Endothelial cell of umbilical vein (primary cell): ENCODE data around the gene WIZ. TPM values are rescaled to one million over a fixed set of nuclear protein-coding genes. Genes with fewer than 3 reads are reported as not detected.

Source experiments
- BruUV-seq: library from RNA; stranded (reverse); fragments of 400-500 nt; replicated peaks from 2 replicates; lab custom pipeline; 2021; lab: Mats Ljungman, UMichigan
- CTCF ChIA-PET: fragments of 300-600, 350-600 bp; sonication (Branson Sonifier 250); formaldehyde crosslinking; loops from one replicate; lab custom pipeline; 2021; ENCODE audit warnings: antibody characterized with exemption, inconsistent platforms; lab: Charles Lee
- POLR2A ChIA-PET: fragments of 300-600, 350-600 bp; sonication (Branson Sonifier 250); formaldehyde crosslinking; loops from one replicate; lab custom pipeline; 2021; ENCODE audit warnings: antibody characterized with exemption, inconsistent platforms; lab: Charles Lee
- DNase-seq: peaks from one replicate; pipeline ENCODE4 v3.0.0-alpha.2; 2011; ENCODE audit warnings: low read depth, low spot score
- FAIRE-seq: peaks from 2 replicates; lab custom pipeline; 2011; peaks lifted over from hg19 to GRCh38; lab: Jason Lieb, UNC
- H2AFZ ChIP-seq: 2 replicates; pipeline ENCODE4 v1.6.0; 2012; ENCODE audit warnings: low read depth, low read length, control low read depth, inconsistent platforms
- H3K27ac ChIP-seq: 2 replicates; pipeline ENCODE4 v1.5.1; 2011; ENCODE audit warnings: low read depth, mild to moderate bottlenecking, control low read depth, low read length, moderate library complexity; ENCODE audit not compliant: insufficient read depth
- H3K27me3 ChIP-seq, 2 experiments: 2 replicates each; pipeline versions ENCODE4 v1.6.0 to v1.6.1; 2011; ENCODE audit warnings: low read length in 2 of 2, mixed read lengths in 1 of 2; ENCODE audit not compliant: control insufficient read depth in 2 of 2, insufficient read depth in 2 of 2
- H3K36me3 ChIP-seq, 2 experiments: 2 replicates in 1 of 2; 3 replicates in 1 of 2; pipeline ENCODE4 v1.5.1; 2011; ENCODE audit warnings: low read length in 2 of 2, mild to moderate bottlenecking in 1 of 2, moderate library complexity in 1 of 2; ENCODE audit not compliant: control insufficient read depth in 2 of 2, insufficient read depth in 2 of 2; ENCODE audit errors: extremely low read depth in 1 of 2
- H3K4me1 ChIP-seq: 3 replicates; pipeline ENCODE4 v1.5.1; 2011; ENCODE audit warnings: mild to moderate bottlenecking, low read length; ENCODE audit not compliant: control insufficient read depth, insufficient read depth; ENCODE audit errors: extremely low read depth
- H3K4me2 ChIP-seq: 2 replicates; pipeline ENCODE4 v1.6.1; 2011; ENCODE audit warnings: low read length, control low read depth, mixed read lengths; ENCODE audit not compliant: insufficient read depth
- H3K4me3 ChIP-seq, 3 experiments: fragments of 200-600 bp in 1 of 3; sonication (generic), shearing (Covaris generic) in 1 of 3; replicated peaks in 1 of 3; 2 replicates each; pipeline ENCODE4 v1.5.1; 2011 to 2016; ENCODE audit warnings: control low read depth in 3 of 3, low read length in 3 of 3, mild to moderate bottlenecking in 2 of 3, inconsistent platforms in 1 of 3, low read depth in 1 of 3, moderate library complexity in 1 of 3; ENCODE audit not compliant: insufficient read depth in 1 of 3
- H3K79me2 ChIP-seq: 2 replicates; pipeline ENCODE4 v1.6.0; 2012; ENCODE audit warnings: low read length, inconsistent platforms; ENCODE audit not compliant: control insufficient read depth, insufficient read depth
- H3K9ac ChIP-seq: replicated peaks from 2 replicates; pipeline ENCODE3; 2011; ENCODE audit warnings: low read length, control low read depth; ENCODE audit not compliant: insufficient read depth; ENCODE audit errors: extremely low read depth
- H3K9me1 ChIP-seq: replicated peaks from 3 replicates; pipeline ENCODE4 v1.6.0; 2011; ENCODE audit warnings: mild to moderate bottlenecking, low read length; ENCODE audit not compliant: control insufficient read depth, insufficient read depth; ENCODE audit errors: extremely low read depth
- H3K9me3 ChIP-seq: replicated peaks from 2 replicates; pipeline ENCODE4 v1.5.1; 2012; ENCODE audit warnings: low read length, inconsistent platforms; ENCODE audit not compliant: control insufficient read depth, insufficient read depth
- H4K20me1 ChIP-seq: replicated peaks from 2 replicates; pipeline ENCODE3; 2011; ENCODE audit warnings: mild to moderate bottlenecking, low read length; ENCODE audit not compliant: control insufficient read depth, insufficient read depth; ENCODE audit errors: extremely low read depth
- EZH2 ChIP-seq: IDR thresholded peaks from 2 replicates; pipeline ENCODE4 v1.6.1; 2012; ENCODE audit warnings: borderline replicate concordance, low read depth, mild to moderate bottlenecking, moderate library complexity, low read length, inconsistent platforms; ENCODE audit not compliant: severe bottlenecking
- FOS ChIP-seq: IDR thresholded peaks from 2 replicates; pipeline ENCODE4 v1.6.1; 2011; ENCODE audit warnings: mild to moderate bottlenecking, low read length, moderate library complexity, borderline replicate concordance; ENCODE audit not compliant: insufficient read depth
- GATA2 ChIP-seq: IDR thresholded peaks from 2 replicates; pipeline ENCODE4 v1.7.0; 2011; ENCODE audit warnings: low read depth, mild to moderate bottlenecking, moderate library complexity, mixed read lengths, low read length; ENCODE audit not compliant: insufficient read length, insufficient read depth
- JUN ChIP-seq: IDR thresholded peaks from 2 replicates; pipeline ENCODE4 v1.6.1; 2011; ENCODE audit warnings: borderline replicate concordance, low read depth; ENCODE audit not compliant: insufficient read length, insufficient read depth
- MYC ChIP-seq: IDR thresholded peaks from one replicate; pipeline ENCODE4 v1.6.1; 2011; ENCODE audit warnings: mild to moderate bottlenecking, low read depth, low read length
- POLR2A ChIP-seq: IDR thresholded peaks from 2 replicates; pipeline ENCODE4 v1.6.1; 2012; ENCODE audit warnings: low read depth, mild to moderate bottlenecking, control low read depth, low read length
- POLR2AphosphoS5 ChIP-seq: IDR thresholded peaks from 2 replicates; pipeline ENCODE4 v1.6.1; 2012; ENCODE audit warnings: low read depth, mild to moderate bottlenecking, control low read depth, low read length, moderate library complexity; ENCODE audit not compliant: insufficient read depth
- dilution Hi-C: fragments of 300-500 bp; cut with MboI; formaldehyde crosslinking; loops from one replicate; pipeline ENCODE4 v1.15.0; 2019; ENCODE audit warnings: low sequenced_read_pairs; ENCODE audit not compliant: extremely low pct_ligation_motif_present
- intact Hi-C: fragments of 100-400 bp; cut with micrococcal nuclease; formaldehyde crosslinking; loops from one replicate; pipeline ENCODE4 v1.10.0; 2022
- polyA plus RNA-seq, 4 experiments: library from polyadenylated mRNA; depleted of rRNA in 3 of 4; stranded (reverse) in 3 of 4; unstranded in 1 of 4; fragments of >200 nt; gene quantifications; 2 replicates each; pipeline versions ENCODE4 v1.2.1 to v1.2.3, GENCODE V29; 2011 to 2012; ENCODE audit warnings: missing spikeins in 1 of 4
- total RNA-seq: library from RNA; stranded (reverse); gene quantifications from 2 replicates; pipeline ENCODE4 v1.2.3, GENCODE V29; 2021
- TF ChIP-seq, protein P1 (sequence below), 2 donors: IDR thresholded peaks; 1 replicate in 1 of 2; 2 replicates in 1 of 2; pipeline ENCODE4 v1.5.1; 2011; ENCODE audit warnings: low read length in 2 of 2, mild to moderate bottlenecking in 2 of 2, moderate library complexity in 2 of 2, control low read depth in 1 of 2, inconsistent platforms in 1 of 2, low read depth in 1 of 2; ENCODE audit not compliant: insufficient read depth in 1 of 2; ENCODE audit errors: extremely low read depth in 1 of 2
- TF ChIP-seq, protein P2 (sequence below): IDR thresholded peaks from 2 replicates; pipeline ENCODE4 v1.6.1; 2011; ENCODE audit not compliant: insufficient read depth, insufficient read length

WIZ gene
- total and polyA plus RNA-seq, 2 donors (not counting 3 experiments of a cell fraction or from before 2014, with no cell fraction given) = 21.0 to 47.2 TPM

DNA sequence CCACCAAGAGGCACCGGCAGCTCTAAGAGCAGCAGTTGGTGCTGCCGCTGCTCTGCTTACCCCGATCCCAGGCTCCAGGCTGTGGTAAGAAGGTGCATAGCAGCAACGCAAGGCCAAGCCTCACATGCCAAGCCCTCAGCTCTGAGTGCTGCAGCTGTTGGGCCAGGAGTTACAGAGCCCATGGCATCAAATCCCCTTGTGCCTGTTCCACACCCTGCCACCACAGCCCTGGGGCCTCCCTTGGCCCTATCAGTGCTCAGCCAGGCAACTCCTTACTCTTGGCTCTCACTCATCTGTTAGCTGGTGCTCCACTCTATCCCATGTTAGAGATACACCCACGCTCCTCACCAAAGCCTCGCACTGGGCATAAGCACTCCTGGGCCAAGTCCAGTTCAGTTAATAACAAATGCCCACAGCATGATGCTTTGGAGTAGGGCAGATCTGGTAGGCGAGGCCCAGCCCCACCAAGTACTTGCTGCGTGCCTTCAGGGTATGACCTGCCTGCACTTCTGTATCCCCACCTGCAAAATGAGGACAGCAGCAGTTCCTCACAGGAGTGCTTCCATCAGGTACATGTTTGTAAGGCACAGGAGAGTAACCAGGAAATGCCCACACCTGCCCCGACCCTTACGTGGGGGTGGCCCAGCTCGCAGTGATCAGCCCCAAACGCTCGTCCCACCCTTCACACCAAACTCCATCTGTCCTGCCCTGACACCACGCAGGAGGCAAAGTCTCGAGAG lies 47.2 kb downstream of the WIZ start:
- Histone ChIP-seq H4K20me1 (peaks cover 3% of the 10 kb centered on the region), H3K79me2 (peaks cover 51% of the 10 kb centered on the region), H3K9me3 (no peaks in the 10 kb centered on the region), H2AFZ (no peak overlapping the region), H3K27ac (no peak overlapping the region), H3K4me3 (no peak overlapping the region), H3K4me2 (no peak overlapping the region), H3K36me3 (peaks cover 8 to 55% of the 10 kb centered on the region in 2 experiments), H3K4me1 (no peaks in the 10 kb centered on the region), H3K27me3 (no peaks in the 10 kb centered on the region), H3K9me1 (no peaks in the 10 kb centered on the region), H3K9ac (no peak overlapping the region)
- TF ChIP-seq JUN (no peak), MYC (no peak), GATA2 (no peak), FOS (no peak), POLR2AphosphoS5 (no peak), EZH2 (no peak), POLR2A (no peak)
- TF ChIP-seq, protein P1, sequence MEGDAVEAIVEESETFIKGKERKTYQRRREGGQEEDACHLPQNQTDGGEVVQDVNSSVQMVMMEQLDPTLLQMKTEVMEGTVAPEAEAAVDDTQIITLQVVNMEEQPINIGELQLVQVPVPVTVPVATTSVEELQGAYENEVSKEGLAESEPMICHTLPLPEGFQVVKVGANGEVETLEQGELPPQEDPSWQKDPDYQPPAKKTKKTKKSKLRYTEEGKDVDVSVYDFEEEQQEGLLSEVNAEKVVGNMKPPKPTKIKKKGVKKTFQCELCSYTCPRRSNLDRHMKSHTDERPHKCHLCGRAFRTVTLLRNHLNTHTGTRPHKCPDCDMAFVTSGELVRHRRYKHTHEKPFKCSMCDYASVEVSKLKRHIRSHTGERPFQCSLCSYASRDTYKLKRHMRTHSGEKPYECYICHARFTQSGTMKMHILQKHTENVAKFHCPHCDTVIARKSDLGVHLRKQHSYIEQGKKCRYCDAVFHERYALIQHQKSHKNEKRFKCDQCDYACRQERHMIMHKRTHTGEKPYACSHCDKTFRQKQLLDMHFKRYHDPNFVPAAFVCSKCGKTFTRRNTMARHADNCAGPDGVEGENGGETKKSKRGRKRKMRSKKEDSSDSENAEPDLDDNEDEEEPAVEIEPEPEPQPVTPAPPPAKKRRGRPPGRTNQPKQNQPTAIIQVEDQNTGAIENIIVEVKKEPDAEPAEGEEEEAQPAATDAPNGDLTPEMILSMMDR (IDR thresholded peaks at IDR 0.05; ENCODE audit: extremely low read depth in 1 of 2, insufficient read depth in 1 of 2, low read depth in 1 of 2, low read length in 2 of 2) = no peak
- TF ChIP-seq, protein P2, sequence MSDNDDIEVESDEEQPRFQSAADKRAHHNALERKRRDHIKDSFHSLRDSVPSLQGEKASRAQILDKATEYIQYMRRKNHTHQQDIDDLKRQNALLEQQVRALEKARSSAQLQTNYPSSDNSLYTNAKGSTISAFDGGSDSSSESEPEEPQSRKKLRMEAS = no peak
- DNase-seq (no peak), FAIRE-seq (no peak)
- ChIA-PET POLR2A (no interaction called here), CTCF (interaction anchor here (1.3 kb wide), 1 partner anchor 12 kb away, joined by 3 read pairs; no protein-coding TSS in a partner anchor)
- intact Hi-C loops = no loop called here
- no TSS peak for BruUV-seq
- dilution Hi-C loops = no loop called here
